NCI-H1436 treated with DMSO at 0.1 percent for 48 hours (cell line): ENCODE measurements around the gene G3BP2.
"Not testable (repeated sequence)": the region's sequence is repeated elsewhere in the genome, so short reads cannot be mapped to it uniquely, and the experiment has no call there.

Experiments used
- DNase-seq: peaks from one replicate; lab custom pipeline; 2025; lab: John Stamatoyannopoulos, UW

G3BP2 gene

GRCh38 chr4:75683482-75684155 is 10.4 kb upstream of the G3BP2 start:
- no peak for DNase-seq

- no peak for DNase-seq
These were observed 6.8 kb upstream of the G3BP2 start for GRCh38 chr4:75679876-75680575.

GRCh38 chr4:75678965-75679364 is 5.8 kb upstream of the G3BP2 start:
- no peak for DNase-seq

- DNase-seq = no peak
These were observed 5.3 kb upstream of the G3BP2 start for GRCh38 chr4:75678473-75678872.

- no peak for DNase-seq
These were observed 1.9 kb upstream of the G3BP2 start for GRCh38 chr4:75675004-75675531.

GRCh38 chr4:75673959-75674328 is 733 bp upstream of the G3BP2 start:
- DNase-seq = no peak

GRCh38 chr4:75672461-75673026 is 667 bp downstream of the G3BP2 start:
- DNase-seq = no peak

- no peak for DNase-seq
These were observed 1.3 kb downstream of the G3BP2 start for GRCh38 chr4:75671802-75672421.

GRCh38 chr4:75668596-75668995 is 4.6 kb downstream of the G3BP2 start:
- DNase-seq = no peak

GRCh38 chr4:75667636-75668035 is 5.6 kb downstream of the G3BP2 start:
- not testable (repeated sequence) for DNase-seq

GRCh38 chr4:75666299-75666698 is 6.9 kb downstream of the G3BP2 start:
- no peak for DNase-seq

- DNase-seq = not testable (repeated sequence)
These were observed 8.6 kb downstream of the G3BP2 start for GRCh38 chr4:75664604-75665003.

GRCh38 chr4:75662626-75663025 is 10.6 kb downstream of the G3BP2 start:
- DNase-seq = no peak

GRCh38 chr4:75660491-75660890 is 12.7 kb downstream of the G3BP2 start:
- DNase-seq = no peak

GRCh38 chr4:75659512-75660031 is 13.6 kb downstream of the G3BP2 start:
- DNase-seq = no peak

GRCh38 chr4:75658876-75659275 is 14.3 kb downstream of the G3BP2 start:
- DNase-seq = no peak

GRCh38 chr4:75655562-75655961 is 17.6 kb downstream of the G3BP2 start:
- no peak for DNase-seq

- no peak for DNase-seq
These were observed 18.3 kb downstream of the G3BP2 start for GRCh38 chr4:75654905-75655304.

GRCh38 chr4:75653845-75654503 is 19.2 kb downstream of the G3BP2 start:
- DNase-seq = no peak

- DNase-seq = no peak
These were observed 29.1 kb downstream of the G3BP2 start for GRCh38 chr4:75644095-75644494.

- DNase-seq = no peak
These were observed 29.6 kb downstream of the G3BP2 start for GRCh38 chr4:75643651-75644050.

GRCh38 chr4:75639124-75639695 is 34.0 kb downstream of the G3BP2 start:
- no peak for DNase-seq
